Activated T-helper 2 cell treated with anti-CD3 and anti-CD28 coated beads, Interferon-gamma antibody, Interleukin-2, Interleukin-4, amounts not matched to agents 10 μg/mL and 5 μg/mL and 100 μg/mL, durations not matched to agents 14 hours and 24 hours and 36 hours (primary cell): ENCODE results near the gene AGTPBP1. TPM values are rescaled to one million over a fixed set of nuclear protein-coding genes. Genes with fewer than 3 reads are reported as not detected.

Source experiments
- total RNA-seq: library from RNA; stranded (reverse); gene quantifications from 2 replicates; pipeline ENCODE4 v1.2.3, GENCODE V29; 2022

Gene AGTPBP1
- total RNA-seq, 1 donor from 2014 or later: 26.5 TPM

Other genes with a start within 250 kb of the AGTPBP1 start
- 31.3 and 33.6 TPM in 2 replicates for gene NAA35, start 199.2 kb upstream of the AGTPBP1 start, total RNA-seq